ENCODE measurements around the gene MIPEP.

GRCh38 chr13:23902975-23903905 lies 14.0 kb upstream of the MIPEP start:
- TF ChIP-seq EZH2phosphoT487 (IDR thresholded peaks at IDR 0.05; ENCODE audit: borderline replicate concordance, low read length) (no peak), CTCF (IDR thresholded peaks at IDR 0.05; ENCODE audit: low read depth, low read length, poor library complexity, severe bottlenecking) (no peak)
